Spleen (tissue), 11 donors: ENCODE results near the gene DMAC2L. TPM values are rescaled to one million over a fixed set of nuclear protein-coding genes. Genes with fewer than 3 reads are reported as not detected.
"Not testable (repeated sequence)": the region's sequence is repeated elsewhere in the genome, so short reads cannot be mapped to it uniquely, and the experiment has no call there.

ENCODE experiments used
- DNase-seq: peaks from one replicate; pipeline ENCODE4 v3.0.0-alpha.2; 2020
- H3K27ac ChIP-seq, 8 donors: fragments of 200-600 bp; sonication (generic) in 7 of 8; 1 replicate in 4 of 8; 2 replicates in 4 of 8; pipeline versions ENCODE4 v1.5.0 to v1.8.0; 2016 to 2021; ENCODE audit warnings: inconsistent platforms in 4 of 8, mild to moderate bottlenecking in 4 of 8, moderate library complexity in 1 of 8
- H3K27me3 ChIP-seq, 7 donors: fragments of 200-600 bp; sonication (generic) in 6 of 7; replicated peaks in 1 of 7; 1 replicate in 4 of 7; 2 replicates in 3 of 7; pipeline versions ENCODE4 v1.5.0 to v1.8.0; 2016 to 2021; ENCODE audit warnings: inconsistent platforms in 3 of 7, mild to moderate bottlenecking in 1 of 7
- H3K36me3 ChIP-seq, 6 donors: fragments of 200-600 bp; sonication (generic) in 5 of 6; 1 replicate in 4 of 6; 2 replicates in 2 of 6; pipeline versions ENCODE4 v1.5.0 to v1.8.0; 2016 to 2021; ENCODE audit warnings: inconsistent platforms in 2 of 6
- H3K4me1 ChIP-seq, 6 donors: fragments of 200-600 bp; sonication (generic) in 5 of 6; 1 replicate in 3 of 6; 2 replicates in 3 of 6; pipeline versions ENCODE4 v1.5.0 to v1.8.0; 2016 to 2021; ENCODE audit warnings: inconsistent platforms in 3 of 6
- H3K4me3 ChIP-seq, 8 donors: fragments of 200-600 bp; sonication (generic) in 7 of 8; 1 replicate in 4 of 8; 2 replicates in 4 of 8; pipeline versions ENCODE4 v1.5.0 to v1.8.0; 2016 to 2021; ENCODE audit warnings: inconsistent platforms in 4 of 8, mild to moderate bottlenecking in 4 of 8, moderate library complexity in 2 of 8
- H3K9me3 ChIP-seq, 8 donors: fragments of 200-600 bp; sonication (generic) in 7 of 8; 1 replicate in 4 of 8; 2 replicates in 4 of 8; pipeline versions ENCODE4 v1.5.0 to v1.8.0; 2016 to 2021; ENCODE audit warnings: inconsistent platforms in 4 of 8
- POLR2A ChIP-seq, 3 donors: fragments of 450-650 bp; IDR thresholded peaks; one replicate each; pipeline ENCODE4 v1.5.1; 2017; ENCODE audit warnings: antibody characterized with exemption in 3 of 3, mild to moderate bottlenecking in 1 of 3
- POLR2AphosphoS5 ChIP-seq, 3 donors: sonication (generic); formaldehyde crosslinking; IDR thresholded peaks; one replicate each; pipeline ENCODE4 v1.5.1; 2017; ENCODE audit warnings: antibody characterized with exemption in 3 of 3
- WGBS, 5 donors: extraction: QIAGEN DNeasy Blood & Tissue Kit in 3 of 5; methylation state at CpG; one replicate each; pipeline versions ENCODE4 v1.1.5 to v1.1.7; 2013 to 2018; 5-methylcytosine and 5-hydroxymethylcytosine counted together
- intact Hi-C: fragments of 100-400 bp; cut with DNase I; formaldehyde crosslinking; loops from one replicate; pipeline ENCODE4 v1.15.0; 2023; ENCODE audit warnings: low total_unique reads
- polyA plus RNA-seq, 3 donors: library from polyadenylated mRNA; stranded (reverse); fragments of 200-250 nt; gene quantifications; one replicate each; pipeline ENCODE4 v1.2.1, GENCODE V29; 2013
- total RNA-seq, 7 donors: library from RNA; depleted of rRNA in 3 of 7; stranded (reverse); fragments of >200 nt in 3 of 7; fragmentation: NEBNext Ultra II Directional in 4 of 7; extraction: Animal tissue kit (Norgen Biotek cat#: 25700) in 4 of 7; gene quantifications; one replicate each; pipeline versions ENCODE4 v1.1.0 to v1.2.1, GENCODE V29; 2016 to 2021
- TF ChIP-seq, protein P1 (sequence below), 11 experiments: fragments of 200-600 bp in 7 of 11; fragments of 450-650 bp in 4 of 11; sonication (generic) in 4 of 11; IDR thresholded peaks in 8 of 11; conservative IDR thresholded peaks in 3 of 11; 1 replicate in 7 of 11; 2 replicates in 4 of 11; pipeline versions ENCODE4 v1.4.0 to v1.8.0; 2016 to 2021; ENCODE audit warnings: antibody characterized with exemption in 11 of 11, inconsistent platforms in 4 of 11, mild to moderate bottlenecking in 1 of 11
- donor health status: healthy with polysubstance abuse.
- donor health status: DM: no; HTN: no; CAD: no; lungs with moderate emphysema.
- donor health status: DM: no; HTN: no; CAD: no.
- donor health status: Bipolar disorder and iron deficiency.
- donor health status: healthy.
- donor health status: DM: no; HTN: no; CAD: no.
- donor health status: DM: yes; HTN: yes; CAD: no.

DMAC2L gene
- total and polyA plus RNA-seq, 10 donors = 10.0 to 24.7 (median 18.5) TPM

DNA sequence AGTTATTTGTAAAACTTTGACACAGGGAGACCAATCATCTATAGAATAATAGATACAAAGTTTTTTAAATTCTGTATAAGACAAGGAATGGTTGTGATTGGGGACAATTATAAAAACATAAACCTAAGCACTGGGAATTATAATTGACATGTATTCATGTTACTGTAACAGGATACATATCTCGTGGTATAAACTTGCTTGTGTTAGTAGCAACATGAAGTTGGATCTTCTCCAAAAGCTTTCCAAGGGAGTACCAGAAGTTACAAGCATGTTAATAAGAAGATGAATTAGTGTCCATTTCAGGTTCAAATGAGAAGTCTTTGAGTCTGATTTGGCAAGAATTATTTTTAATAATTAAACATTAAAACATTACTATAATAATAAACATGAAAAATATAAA lies 42.4 kb downstream of the DMAC2L start:
- no peak overlapping the region for H3K4me3 ChIP-seq
- peaks cover 0 to 37% (median 7%) of the 10 kb centered on the region in 6 donors for H3K36me3 ChIP-seq
- DNase-seq = no peak
- no peak overlapping the region for H3K27ac ChIP-seq
- H3K9me3 ChIP-seq = no peaks in the 10 kb centered on the region
- H3K4me1 ChIP-seq = peaks cover 0 to 7% (median 0%) of the 10 kb centered on the region in 6 donors
- TF ChIP-seq POLR2A (IDR thresholded peaks at IDR 0.05) (no peak), POLR2AphosphoS5 (IDR thresholded peaks at IDR 0.05) (no peak)
- TF ChIP-seq, protein P1, sequence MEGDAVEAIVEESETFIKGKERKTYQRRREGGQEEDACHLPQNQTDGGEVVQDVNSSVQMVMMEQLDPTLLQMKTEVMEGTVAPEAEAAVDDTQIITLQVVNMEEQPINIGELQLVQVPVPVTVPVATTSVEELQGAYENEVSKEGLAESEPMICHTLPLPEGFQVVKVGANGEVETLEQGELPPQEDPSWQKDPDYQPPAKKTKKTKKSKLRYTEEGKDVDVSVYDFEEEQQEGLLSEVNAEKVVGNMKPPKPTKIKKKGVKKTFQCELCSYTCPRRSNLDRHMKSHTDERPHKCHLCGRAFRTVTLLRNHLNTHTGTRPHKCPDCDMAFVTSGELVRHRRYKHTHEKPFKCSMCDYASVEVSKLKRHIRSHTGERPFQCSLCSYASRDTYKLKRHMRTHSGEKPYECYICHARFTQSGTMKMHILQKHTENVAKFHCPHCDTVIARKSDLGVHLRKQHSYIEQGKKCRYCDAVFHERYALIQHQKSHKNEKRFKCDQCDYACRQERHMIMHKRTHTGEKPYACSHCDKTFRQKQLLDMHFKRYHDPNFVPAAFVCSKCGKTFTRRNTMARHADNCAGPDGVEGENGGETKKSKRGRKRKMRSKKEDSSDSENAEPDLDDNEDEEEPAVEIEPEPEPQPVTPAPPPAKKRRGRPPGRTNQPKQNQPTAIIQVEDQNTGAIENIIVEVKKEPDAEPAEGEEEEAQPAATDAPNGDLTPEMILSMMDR (IDR thresholded peaks at IDR 0.05 in 8 of 11, conservative IDR thresholded peaks at IDR 0.05 in 3 of 11) = no peak
- 2 to 79% (median 40%) methylated on average over 1 of the region's 1 CpG for WGBS, 5 donors
- no peaks in the 10 kb centered on the region for H3K27me3 ChIP-seq
- intact Hi-C loops = no loop called here

DNA sequence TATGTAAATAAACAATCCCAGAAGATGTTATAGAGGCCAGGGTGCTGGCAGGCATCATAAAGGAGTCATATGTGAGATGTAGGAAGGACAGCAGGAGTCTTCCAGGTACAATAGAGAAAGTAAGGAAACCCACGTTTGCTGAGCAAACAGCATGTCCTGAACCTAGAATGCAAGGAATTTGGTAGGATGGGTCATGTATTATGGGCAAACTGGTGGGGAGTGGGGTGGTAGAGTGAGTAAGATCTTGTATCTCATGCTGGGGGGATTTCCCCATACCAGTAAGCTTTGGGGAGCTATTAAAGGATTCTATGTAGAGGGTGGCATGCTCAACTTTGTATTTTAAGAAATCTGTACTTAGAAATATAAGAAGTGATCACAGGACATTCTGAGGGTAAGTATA lies 43.6 kb downstream of the DMAC2L start:
- 91 to 100% (median 94%) methylated on average over 1 of the region's 1 CpG for WGBS, 5 donors
- TF ChIP-seq, protein P1 (IDR thresholded peaks at IDR 0.05 in 8 of 11, conservative IDR thresholded peaks at IDR 0.05 in 3 of 11) = no peak
- no peak for TF ChIP-seq POLR2AphosphoS5 (IDR thresholded peaks at IDR 0.05)
- no peak for TF ChIP-seq POLR2A (IDR thresholded peaks at IDR 0.05)
- H3K36me3 ChIP-seq = peaks cover 0 to 37% (median 7%) of the 10 kb centered on the region in 6 donors
- peaks cover 0 to 7% (median 0%) of the 10 kb centered on the region in 6 donors for H3K4me1 ChIP-seq
- no peak overlapping the region for H3K4me3 ChIP-seq
- intact Hi-C loops = no loop called here
- no peaks in the 10 kb centered on the region for H3K9me3 ChIP-seq
- H3K27me3 ChIP-seq = no peaks in the 10 kb centered on the region
- DNase-seq = no peak
- H3K27ac ChIP-seq = peak overlapping the region in 1 of 8 donors; percentile 8

DNA sequence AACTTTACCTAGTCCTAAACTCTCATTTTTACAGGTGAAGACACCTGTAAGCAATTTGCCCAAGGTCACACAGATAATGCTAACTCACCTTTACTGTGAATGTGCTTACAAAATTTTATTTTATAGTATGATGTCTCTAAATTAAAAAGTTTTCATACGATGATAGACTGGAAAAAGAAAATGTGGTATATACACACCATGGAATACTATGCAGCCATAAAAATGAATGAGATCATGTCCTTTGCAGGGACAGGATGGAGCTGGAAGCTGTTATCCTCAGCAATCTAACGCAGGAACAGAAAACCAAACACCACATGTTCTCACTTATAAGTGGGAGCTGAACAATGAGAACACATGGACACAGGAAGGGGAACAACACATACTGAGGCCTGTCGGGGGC lies 44.2 kb downstream of the DMAC2L start:
- H3K27ac ChIP-seq = peak overlapping the region in 2 of 8 donors; percentile 8 to 15
- intact Hi-C loops, DNase-seq, H3K4me1 ChIP-seq, H3K9me3 ChIP-seq, H3K4me3 ChIP-seq, H3K27me3 ChIP-seq: not testable (repeated sequence)
- peaks cover 0 to 37% (median 7%) of the 10 kb centered on the region in 6 donors for H3K36me3 ChIP-seq
- 67 to 90% (median 82%) methylated on average over 3 of the region's 3 CpGs for WGBS, 5 donors

DNA sequence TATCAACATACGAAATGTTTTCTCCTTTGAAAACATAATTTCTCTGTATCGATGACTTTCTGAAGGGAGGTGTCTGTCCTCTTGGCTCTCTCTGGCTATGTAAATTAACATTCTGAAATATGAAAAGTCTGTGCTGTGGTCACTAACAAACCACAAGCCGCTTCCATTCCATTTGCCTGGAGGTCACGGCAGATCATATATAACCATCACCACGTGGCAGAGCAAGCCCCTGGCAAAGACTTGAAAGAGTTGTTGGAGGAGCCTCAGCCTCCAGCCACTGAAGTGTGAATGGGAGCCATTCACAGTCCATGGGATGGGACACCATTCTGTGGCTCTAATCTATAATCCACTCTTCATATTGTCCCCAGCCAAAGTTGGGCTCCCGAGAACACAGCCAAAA lies 45.0 kb downstream of the DMAC2L start:
- no peak overlapping the region for H3K4me3 ChIP-seq
- no peaks in the 10 kb centered on the region for H3K9me3 ChIP-seq
- intact Hi-C loops = no loop called here
- no peak for DNase-seq
- TF ChIP-seq, protein P1 (IDR thresholded peaks at IDR 0.05 in 8 of 11, conservative IDR thresholded peaks at IDR 0.05 in 3 of 11) = no peak
- no peak for TF ChIP-seq POLR2A (IDR thresholded peaks at IDR 0.05)
- no peak for TF ChIP-seq POLR2AphosphoS5 (IDR thresholded peaks at IDR 0.05)
- H3K36me3 ChIP-seq = peaks cover 0 to 37% (median 7%) of the 10 kb centered on the region in 6 donors
- H3K27me3 ChIP-seq = no peaks in the 10 kb centered on the region
- WGBS, 5 donors = 66 to 83% (median 70%) methylated on average over 6 of the region's 6 CpGs
- peaks cover 0 to 10% (median 3%) of the 10 kb centered on the region in 6 donors for H3K4me1 ChIP-seq
- peak overlapping the region in 2 of 8 donors; percentile 15 to 23 for H3K27ac ChIP-seq
